Right ventricle myocardium superior (tissue), 1 donor: Measurements from ENCODE around the gene REN. TPM values are rescaled to one million over a fixed set of nuclear protein-coding genes. Genes with fewer than 3 reads are reported as not detected.

Source experiments
- total RNA-seq: library from RNA; stranded (reverse); fragmentation: NEBNext Ultra II Directional; extraction: Animal tissue kit (Norgen Biotek cat#: 25700); gene quantifications from one replicate; pipeline ENCODE4 v1.2.1, GENCODE V29; 2021
- donor health status: DM: no; HTN: yes; CAD: no; lungs with severe emphysema.

The REN gene
- total RNA-seq, 1 donor from 2014 or later = not detected

Other genes with a start within 250 kb of the REN start
- 12.4 TPM for gene SOX13, start 93.2 kb downstream of the REN start, total RNA-seq
- 5.2 TPM for gene ETNK2, start 14.3 kb downstream of the REN start, total RNA-seq
- not detected for gene KISS1, start 30.2 kb upstream of the REN start, total RNA-seq
- not detected for gene GOLT1A, start 47.7 kb upstream of the REN start, total RNA-seq
- gene PLEKHA6, start 193.6 kb upstream of the REN start, total RNA-seq = 20.0 TPM
- gene PPP1R15B, start 245.5 kb upstream of the REN start, total RNA-seq = 19.7 TPM